Activated CD8-positive, alpha-beta memory T cell treated with anti-CD3 and anti-CD28 coated beads, Interleukin-2, amount 10 ng/mL, durations not matched to agents 7 days and 5 days (primary cell): ENCODE measurements around the gene PROX1. TPM values are rescaled to one million over a fixed set of nuclear protein-coding genes. Genes with fewer than 3 reads are reported as not detected.

Experiments used
- ATAC-seq: fragments of 150-1000 bp; cut with Tn5 transposase; one replicate; pipeline ENCODE4 v1.10.0; 2021; ENCODE audit warnings: moderate library complexity
- CTCF ChIA-PET: fragments of 350-600 bp; sonication (Branson Sonifier 250); formaldehyde crosslinking; loops from one replicate; lab custom pipeline; 2021; ENCODE audit warnings: antibody characterized with exemption; lab: Charles Lee
- DNase-seq: peaks from one replicate; pipeline ENCODE4 v3.0.0-alpha.2; 2020
- H3K27ac Mint-ChIP-seq: one replicate; pipeline ENCODE4 v1.8.0; 2021; ENCODE audit warnings: mild to moderate bottlenecking, mixed read lengths
- H3K27me3 Mint-ChIP-seq: one replicate; pipeline ENCODE4 v1.8.0; 2021; ENCODE audit warnings: mixed read lengths
- H3K36me3 Mint-ChIP-seq: one replicate; pipeline ENCODE4 v1.8.0; 2021; ENCODE audit warnings: mild to moderate bottlenecking, mixed read lengths
- H3K4me1 Mint-ChIP-seq: one replicate; pipeline ENCODE4 v1.8.0; 2021; ENCODE audit warnings: mixed read lengths
- H3K4me3 Mint-ChIP-seq: one replicate; pipeline ENCODE4 v1.8.0; 2021; ENCODE audit warnings: mild to moderate bottlenecking, moderate library complexity, mixed read lengths
- H3K9me3 Mint-ChIP-seq: one replicate; pipeline ENCODE4 v1.8.0; 2022; ENCODE audit warnings: low read depth, mixed read lengths
- total RNA-seq, 2 experiments: library from RNA; stranded (reverse); gene quantifications; one replicate each; pipeline ENCODE4 v1.2.3, GENCODE V29; 2021

PROX1 gene
- total RNA-seq, 2 experiments from 2014 or later = not detected

DNA sequence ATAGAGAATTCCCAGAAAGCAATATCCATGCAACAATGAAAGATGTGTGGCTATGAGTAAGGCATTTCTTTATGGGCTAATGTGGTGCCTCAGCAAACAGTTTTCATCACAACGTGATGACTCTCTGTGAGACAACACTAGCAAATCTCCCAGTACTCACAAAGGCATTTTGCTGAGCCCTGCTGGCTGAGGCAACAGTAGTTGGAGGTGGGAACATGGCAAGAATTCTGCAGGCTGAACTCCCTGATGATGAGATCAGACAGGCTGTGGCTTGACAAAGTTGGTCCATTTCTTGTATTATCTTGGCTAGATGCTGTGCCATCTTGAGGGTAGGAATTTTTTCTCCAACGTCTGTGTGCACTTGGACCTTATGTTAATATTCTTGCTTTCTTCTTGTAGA lies 24.6 kb downstream of the PROX1 start:
- CTCF ChIA-PET = no interaction called here
- H3K27ac Mint-ChIP-seq = no peak overlapping the region
- no peaks in the 10 kb centered on the region for H3K9me3 Mint-ChIP-seq
- H3K4me1 Mint-ChIP-seq = no peaks in the 10 kb centered on the region
- H3K4me3 Mint-ChIP-seq = no peak overlapping the region
- no peaks in the 10 kb centered on the region for H3K27me3 Mint-ChIP-seq
- ATAC-seq (no peak), DNase-seq (no peak)
- H3K36me3 Mint-ChIP-seq = no peaks in the 10 kb centered on the region

DNA sequence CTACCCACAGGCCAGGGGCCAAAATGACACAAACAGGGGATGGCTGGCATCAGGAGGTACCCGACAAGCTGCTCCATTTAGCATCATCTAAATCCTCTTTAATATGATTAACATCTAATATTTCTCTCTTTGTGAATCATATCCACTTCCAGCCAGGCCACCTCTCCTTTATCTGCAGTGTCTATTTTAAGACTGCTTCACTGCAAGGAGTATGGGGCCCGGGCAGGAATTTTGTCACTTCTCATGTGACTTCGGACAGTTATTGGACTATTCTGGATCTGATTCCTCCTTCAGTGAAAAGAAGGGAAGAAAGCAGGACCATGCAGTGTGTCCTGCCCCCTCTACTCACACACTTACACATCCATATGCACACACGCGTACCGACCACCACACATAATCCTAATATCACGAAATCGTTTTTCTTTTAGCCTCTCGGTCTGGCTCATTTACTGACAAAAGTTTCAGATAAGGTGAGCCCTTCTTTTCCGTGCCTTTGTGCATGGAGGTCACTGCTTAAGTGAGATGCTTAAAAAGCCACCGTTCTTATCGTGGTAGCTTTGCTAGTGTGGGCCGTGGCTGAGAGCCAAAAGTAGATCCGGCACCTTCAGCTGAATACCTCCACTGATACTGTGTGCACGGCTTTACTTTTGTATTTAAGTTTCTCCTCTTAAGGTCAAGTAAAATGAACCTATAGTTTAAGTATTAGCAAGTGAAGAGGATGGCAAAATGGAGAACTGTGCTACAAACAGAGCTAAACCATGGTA lies 26.0 kb downstream of the PROX1 start:
- H3K27ac Mint-ChIP-seq = no peak overlapping the region
- H3K9me3 Mint-ChIP-seq = no peaks in the 10 kb centered on the region
- H3K4me1 Mint-ChIP-seq = no peaks in the 10 kb centered on the region
- no peaks in the 10 kb centered on the region for H3K27me3 Mint-ChIP-seq
- DNase-seq (no peak), ATAC-seq (no peak)
- CTCF ChIA-PET = no interaction called here
- no peaks in the 10 kb centered on the region for H3K36me3 Mint-ChIP-seq
- no peak overlapping the region for H3K4me3 Mint-ChIP-seq

DNA sequence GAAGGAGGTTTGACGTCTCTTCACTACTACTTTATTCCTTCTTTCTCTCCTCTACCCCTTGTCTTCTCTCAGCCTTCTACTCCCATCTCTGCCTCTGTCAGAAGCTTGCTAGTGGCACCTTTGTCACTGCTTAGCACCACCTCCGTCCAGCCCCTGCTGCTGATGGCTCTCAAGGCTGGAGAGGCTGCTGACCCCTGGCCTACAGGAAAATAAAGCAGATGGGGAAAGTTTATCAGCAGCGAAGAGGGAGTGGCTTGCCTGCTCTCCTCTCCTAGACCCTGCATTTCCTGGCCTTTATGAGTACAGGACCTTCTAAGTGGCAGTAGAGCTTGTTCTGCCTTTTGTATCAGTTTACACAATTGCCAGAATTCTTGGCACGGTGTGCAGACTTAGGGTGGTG lies 27.0 kb downstream of the PROX1 start:
- no peaks in the 10 kb centered on the region for H3K4me1 Mint-ChIP-seq
- ATAC-seq (no peak), DNase-seq (no peak)
- H3K9me3 Mint-ChIP-seq = no peaks in the 10 kb centered on the region
- no peak overlapping the region for H3K4me3 Mint-ChIP-seq
- CTCF ChIA-PET = no interaction called here
- no peaks in the 10 kb centered on the region for H3K36me3 Mint-ChIP-seq
- H3K27ac Mint-ChIP-seq = no peak overlapping the region
- no peaks in the 10 kb centered on the region for H3K27me3 Mint-ChIP-seq

DNA sequence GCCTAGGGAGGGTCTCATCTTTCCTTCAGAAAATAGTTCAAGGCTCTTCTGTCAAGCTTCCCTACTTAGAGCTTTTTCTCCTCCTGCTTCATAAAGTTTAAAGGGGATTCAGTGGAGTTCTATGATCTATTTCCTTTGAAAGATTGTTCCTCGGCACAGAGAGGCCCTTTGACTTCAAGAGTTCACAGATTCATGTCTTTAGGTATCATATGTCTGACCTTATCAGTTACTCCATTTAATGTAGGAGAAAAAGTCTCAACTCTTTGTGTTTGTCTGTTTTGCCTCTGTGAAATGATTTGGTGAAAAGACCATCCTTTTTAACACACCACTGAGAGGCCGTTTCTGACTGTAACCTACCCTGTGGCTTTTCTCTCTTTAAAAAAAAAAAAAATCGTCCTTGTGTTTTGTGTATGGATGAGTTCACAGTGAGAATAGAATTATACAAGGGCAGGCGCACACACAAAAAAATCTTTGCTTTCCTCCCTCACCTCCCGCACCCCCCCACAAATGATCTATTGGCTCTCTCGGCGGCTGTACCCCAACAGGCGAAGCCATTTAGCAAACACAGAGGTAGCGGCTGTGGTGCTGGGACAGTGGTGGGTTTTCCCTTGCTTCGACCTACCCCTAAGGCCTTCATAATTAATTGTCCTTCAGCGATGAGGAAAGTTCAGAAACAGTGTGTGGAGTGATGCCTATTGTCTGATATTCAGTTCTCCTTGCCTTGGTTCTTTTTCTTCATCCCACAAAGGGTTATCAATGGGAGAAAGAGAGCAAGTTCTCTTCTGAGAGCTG lies 29.6 kb downstream of the PROX1 start:
- CTCF ChIA-PET = no interaction called here
- H3K4me3 Mint-ChIP-seq = no peak overlapping the region
- H3K4me1 Mint-ChIP-seq = no peaks in the 10 kb centered on the region
- H3K36me3 Mint-ChIP-seq = no peaks in the 10 kb centered on the region
- no peaks in the 10 kb centered on the region for H3K9me3 Mint-ChIP-seq
- no peak for ATAC-seq
- no peak for DNase-seq
- no peaks in the 10 kb centered on the region for H3K27me3 Mint-ChIP-seq
- no peak overlapping the region for H3K27ac Mint-ChIP-seq

DNA sequence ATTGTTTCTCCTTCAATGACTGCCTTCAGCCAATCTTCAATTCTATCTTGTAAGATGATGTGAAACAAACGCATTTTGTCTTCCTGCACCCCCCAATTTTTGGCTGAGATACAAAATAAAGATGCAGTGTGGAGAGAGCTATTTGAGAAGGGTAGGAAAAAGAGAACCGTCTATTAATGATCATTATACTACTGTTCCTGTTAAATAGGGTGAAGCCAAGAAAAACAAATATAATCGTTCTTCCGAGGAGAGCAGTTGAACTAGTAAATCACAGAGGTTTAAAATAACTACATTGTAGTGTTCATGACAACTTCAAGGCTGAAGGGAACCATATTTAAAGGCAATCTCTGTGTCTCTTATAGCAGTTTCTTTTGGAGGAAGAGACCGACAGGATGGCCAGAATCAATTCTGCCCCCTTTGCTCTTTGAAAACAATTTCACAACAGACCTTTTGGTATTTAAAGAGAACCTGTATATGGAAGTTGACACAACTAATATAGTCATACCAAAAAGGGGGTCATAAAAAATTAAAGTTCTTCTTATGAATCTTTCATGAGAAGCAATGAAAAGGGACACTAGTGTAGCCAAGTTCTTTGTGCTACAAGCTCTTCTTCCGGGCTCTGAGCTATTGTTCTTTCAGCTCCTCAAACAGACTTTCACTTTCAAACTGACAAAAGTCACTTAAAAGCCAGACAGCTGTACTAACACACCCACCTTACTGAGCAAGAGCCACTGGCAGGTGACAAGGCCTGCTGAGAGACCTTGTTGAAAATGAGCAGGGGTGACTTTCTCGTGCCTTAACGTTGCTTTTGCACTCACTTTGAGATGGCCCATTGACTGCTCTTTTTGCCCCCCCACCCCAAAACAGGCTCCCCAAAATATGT lies 30.9 kb downstream of the PROX1 start:
- H3K4me1 Mint-ChIP-seq = no peaks in the 10 kb centered on the region
- no peak overlapping the region for H3K27ac Mint-ChIP-seq
- CTCF ChIA-PET = interaction anchor here (0.6 kb wide), 1 partner anchor 357 kb away, joined by 3 read pairs; no protein-coding TSS in a partner anchor
- DNase-seq (no peak), ATAC-seq (no peak)
- H3K9me3 Mint-ChIP-seq = no peaks in the 10 kb centered on the region
- H3K4me3 Mint-ChIP-seq = no peak overlapping the region
- no peaks in the 10 kb centered on the region for H3K27me3 Mint-ChIP-seq
- H3K36me3 Mint-ChIP-seq = no peaks in the 10 kb centered on the region

DNA sequence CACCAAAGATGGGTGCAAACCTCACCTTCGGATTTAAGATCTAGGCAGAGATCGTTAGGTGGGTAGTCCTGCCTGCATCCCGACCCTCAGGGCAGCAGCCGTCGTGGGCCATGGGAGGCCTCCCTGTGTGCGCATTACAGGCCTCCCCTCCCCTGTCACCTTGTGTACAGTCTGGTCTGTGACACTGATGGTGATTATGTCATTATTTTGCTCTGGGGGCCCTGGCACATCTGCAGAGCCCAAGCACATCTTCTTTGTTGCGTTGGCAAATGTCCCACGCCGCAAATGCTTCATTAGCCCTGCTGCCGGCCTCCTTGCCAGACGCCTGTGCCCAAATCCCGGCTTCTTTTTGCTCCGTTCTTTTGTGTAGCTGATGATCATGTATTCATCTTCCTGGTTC lies 31.7 kb downstream of the PROX1 start:
- H3K27me3 Mint-ChIP-seq = no peaks in the 10 kb centered on the region

DNA sequence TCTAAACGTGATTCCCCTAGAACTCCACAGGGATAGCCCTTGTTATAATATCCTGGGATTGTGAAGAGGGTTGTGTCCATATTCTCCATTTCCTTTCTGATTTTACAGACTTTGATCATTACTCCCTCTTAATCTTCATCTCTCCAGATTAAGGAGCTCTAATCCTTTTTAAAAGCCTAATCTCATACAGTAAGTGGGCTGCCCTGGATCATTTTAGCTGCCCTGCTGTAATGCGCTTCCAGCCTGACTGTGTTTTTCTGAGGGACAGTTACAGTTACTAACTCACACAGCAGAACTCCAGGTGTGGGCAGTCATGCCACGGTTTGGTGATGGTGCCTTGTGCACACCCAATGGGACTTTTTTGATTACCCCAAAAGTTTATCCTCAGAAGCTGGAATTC lies 33.5 kb downstream of the PROX1 start:
- Mint-ChIP-seq H3K27ac (no peak overlapping the region), H3K36me3 (no peaks in the 10 kb centered on the region), H3K4me1 (no peaks in the 10 kb centered on the region), H3K9me3 (no peaks in the 10 kb centered on the region), H3K27me3 (no peaks in the 10 kb centered on the region), H3K4me3 (no peak overlapping the region)
- no peak for DNase-seq
- no peak for ATAC-seq
- CTCF ChIA-PET = no interaction called here

More for the DNA sequence above, 31.7 kb downstream of the PROX1 start:
- CTCF ChIA-PET = no interaction called here
- Mint-ChIP-seq H3K36me3 (no peaks in the 10 kb centered on the region), H3K4me3 (no peak overlapping the region), H3K4me1 (no peaks in the 10 kb centered on the region), H3K27ac (no peak overlapping the region), H3K9me3 (no peaks in the 10 kb centered on the region)
- no peak for DNase-seq
- ATAC-seq = no peak

DNA sequence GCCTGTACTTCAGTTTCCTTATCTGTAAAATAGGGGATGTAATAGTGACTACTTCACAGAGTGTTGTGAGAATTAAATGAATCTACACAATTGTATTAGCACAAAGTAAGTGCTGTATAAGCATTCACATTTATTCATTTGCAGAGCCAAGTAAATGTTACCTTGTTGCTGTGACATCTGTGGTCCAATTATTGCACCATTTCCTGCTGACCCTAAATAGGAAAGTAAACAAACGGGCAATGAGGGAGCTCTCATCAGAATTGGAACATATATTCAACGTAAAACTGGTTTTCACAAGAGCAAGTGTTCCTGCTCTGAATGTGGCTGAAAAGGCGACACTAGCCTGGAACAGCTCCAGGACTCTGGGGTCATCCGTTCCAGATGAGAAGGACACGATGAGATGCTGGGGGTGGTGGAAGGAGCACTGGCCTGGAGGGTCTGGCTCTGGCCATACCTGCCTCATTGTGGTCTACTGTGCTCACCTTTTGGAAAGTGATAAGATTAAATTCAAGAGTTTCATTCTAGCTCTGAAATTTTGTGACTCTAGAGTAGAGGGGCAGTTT lies 34.5 kb downstream of the PROX1 start:
- H3K9me3 Mint-ChIP-seq = no peaks in the 10 kb centered on the region
- CTCF ChIA-PET = no interaction called here
- ATAC-seq (no peak), DNase-seq (no peak)
- no peaks in the 10 kb centered on the region for H3K36me3 Mint-ChIP-seq
- no peak overlapping the region for H3K27ac Mint-ChIP-seq
- no peaks in the 10 kb centered on the region for H3K27me3 Mint-ChIP-seq
- H3K4me3 Mint-ChIP-seq = no peak overlapping the region
- no peaks in the 10 kb centered on the region for H3K4me1 Mint-ChIP-seq

DNA sequence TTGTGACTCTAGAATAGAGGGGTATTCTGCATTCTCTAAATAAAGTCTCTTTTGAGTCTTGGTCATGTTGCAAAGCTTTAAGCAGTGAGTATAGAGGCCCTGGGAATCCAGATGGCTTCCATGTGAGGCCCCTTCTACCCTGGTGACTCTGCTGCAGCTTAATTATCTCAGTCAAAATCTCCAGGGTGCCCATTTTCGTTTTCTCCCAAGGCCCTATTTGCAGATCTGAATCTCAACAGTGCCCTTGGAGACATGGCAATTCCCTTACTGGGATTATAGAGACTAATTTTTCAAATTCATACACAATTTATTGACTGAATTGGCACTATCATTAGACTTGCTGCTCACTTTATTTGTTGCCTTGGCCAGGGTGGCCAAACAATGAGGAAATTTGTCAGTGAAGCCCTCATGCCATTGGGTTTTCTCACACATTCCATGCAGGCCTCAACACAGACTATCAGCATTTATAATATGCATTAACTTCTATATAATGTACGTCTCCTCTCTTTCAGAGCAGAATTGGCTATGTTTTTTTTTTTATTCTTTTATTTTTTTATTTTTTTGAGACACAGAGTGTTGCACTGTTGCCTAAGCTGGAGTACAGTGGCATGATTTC lies 35.1 kb downstream of the PROX1 start:
- no peak for ATAC-seq
- no peaks in the 10 kb centered on the region for H3K4me1 Mint-ChIP-seq
- CTCF ChIA-PET = no interaction called here

DNA sequence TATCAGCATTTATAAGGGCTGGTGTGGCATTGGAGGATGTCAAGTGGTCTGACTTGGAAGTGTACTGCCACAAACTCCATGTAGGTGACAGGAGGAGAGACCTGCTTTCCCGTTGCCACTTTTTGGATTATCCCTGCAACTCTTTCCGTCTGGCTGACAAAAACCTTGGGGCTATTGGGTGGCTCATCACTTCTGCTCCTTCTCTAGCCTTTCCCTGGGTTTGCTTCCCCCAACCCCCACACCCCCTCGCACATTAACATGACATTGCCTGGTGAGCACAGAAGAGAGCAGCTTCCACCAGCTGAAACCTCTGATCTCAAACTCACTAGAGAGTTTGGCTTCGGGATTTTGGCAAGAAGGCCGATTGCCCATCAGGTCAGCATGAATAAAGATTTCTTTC lies 39.2 kb downstream of the PROX1 start:
- no peak for ATAC-seq
- Mint-ChIP-seq H3K4me1 (no peaks in the 10 kb centered on the region), H3K9me3 (no peaks in the 10 kb centered on the region), H3K4me3 (no peak overlapping the region), H3K27ac (no peak overlapping the region), H3K27me3 (no peaks in the 10 kb centered on the region), H3K36me3 (no peaks in the 10 kb centered on the region)
- DNase-seq = no peak
- CTCF ChIA-PET = no interaction called here

More for the DNA sequence above, 35.1 kb downstream of the PROX1 start:
- Mint-ChIP-seq H3K27me3 (no peaks in the 10 kb centered on the region), H3K36me3 (no peaks in the 10 kb centered on the region), H3K27ac (no peak overlapping the region), H3K9me3 (no peaks in the 10 kb centered on the region), H3K4me3 (no peak overlapping the region)
- no peak for DNase-seq

DNA sequence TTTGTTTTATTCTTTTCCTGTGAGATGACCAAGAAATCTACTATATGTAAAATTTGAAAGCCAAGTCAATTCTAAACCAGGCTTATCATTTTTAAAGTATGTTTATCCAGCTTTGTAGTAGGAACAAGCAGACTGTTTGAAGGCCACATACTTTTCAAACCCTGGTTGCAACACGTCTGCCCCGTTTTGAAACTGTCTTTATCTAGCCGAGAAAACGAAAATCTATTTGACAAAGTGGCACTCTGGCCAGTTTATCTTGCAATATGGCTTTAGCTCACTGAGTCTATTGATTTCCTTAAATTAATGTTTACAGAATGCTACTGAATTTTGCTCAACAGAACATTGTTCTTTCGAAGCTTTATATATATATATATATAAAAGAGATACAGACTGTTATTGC lies 39.7 kb downstream of the PROX1 start:
- CTCF ChIA-PET = no interaction called here
- H3K27ac Mint-ChIP-seq = no peak overlapping the region
- H3K36me3 Mint-ChIP-seq = no peaks in the 10 kb centered on the region
- ATAC-seq = no peak
- H3K4me1 Mint-ChIP-seq = no peaks in the 10 kb centered on the region
- no peaks in the 10 kb centered on the region for H3K27me3 Mint-ChIP-seq
- no peak overlapping the region for H3K4me3 Mint-ChIP-seq
- DNase-seq = no peak
- H3K9me3 Mint-ChIP-seq = no peaks in the 10 kb centered on the region

DNA sequence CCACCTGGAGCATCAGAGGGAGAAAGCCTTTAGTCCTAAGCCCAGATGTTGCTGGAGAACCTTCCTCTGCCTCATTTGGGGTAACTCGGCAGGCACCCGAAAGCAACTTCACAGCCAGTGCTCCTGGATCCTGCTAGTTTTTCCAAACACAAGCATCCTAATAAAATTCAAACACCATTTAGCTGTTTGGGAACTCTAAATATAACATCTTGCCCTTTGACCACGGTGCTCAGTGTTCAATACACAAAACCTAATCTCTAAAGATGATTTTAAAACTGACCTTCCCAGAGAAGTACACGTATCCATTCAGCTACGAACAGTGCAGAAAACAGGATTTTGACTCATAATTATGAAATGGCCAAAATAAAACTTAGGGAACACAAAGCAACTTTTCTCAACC lies 40.3 kb downstream of the PROX1 start:
- H3K4me1 Mint-ChIP-seq = no peaks in the 10 kb centered on the region

More for the DNA sequence above, 40.3 kb downstream of the PROX1 start:
- H3K27ac Mint-ChIP-seq = no peak overlapping the region
- CTCF ChIA-PET = no interaction called here
- no peak for ATAC-seq
- H3K27me3 Mint-ChIP-seq = no peaks in the 10 kb centered on the region
- no peak overlapping the region for H3K4me3 Mint-ChIP-seq
- no peaks in the 10 kb centered on the region for H3K36me3 Mint-ChIP-seq
- no peak for DNase-seq
- H3K9me3 Mint-ChIP-seq = no peaks in the 10 kb centered on the region
